Endothelial cell of umbilical vein (primary cell): ENCODE data around the gene CYFIP2. TPM values are rescaled to one million over a fixed set of nuclear protein-coding genes. Genes with fewer than 3 reads are reported as not detected.

Experiments used
- BruUV-seq: library from RNA; stranded (reverse); fragments of 400-500 nt; replicated peaks from 2 replicates; lab custom pipeline; 2021; lab: Mats Ljungman, UMichigan
- CTCF ChIA-PET: fragments of 300-600, 350-600 bp; sonication (Branson Sonifier 250); formaldehyde crosslinking; loops from one replicate; lab custom pipeline; 2021; ENCODE audit warnings: antibody characterized with exemption, inconsistent platforms; lab: Charles Lee
- POLR2A ChIA-PET: fragments of 300-600, 350-600 bp; sonication (Branson Sonifier 250); formaldehyde crosslinking; loops from one replicate; lab custom pipeline; 2021; ENCODE audit warnings: antibody characterized with exemption, inconsistent platforms; lab: Charles Lee
- DNase-seq: peaks from one replicate; pipeline ENCODE4 v3.0.0-alpha.2; 2011; ENCODE audit warnings: low read depth, low spot score
- FAIRE-seq: peaks from 2 replicates; lab custom pipeline; 2011; peaks lifted over from hg19 to GRCh38; lab: Jason Lieb, UNC
- H2AFZ ChIP-seq: 2 replicates; pipeline ENCODE4 v1.6.0; 2012; ENCODE audit warnings: low read depth, low read length, control low read depth, inconsistent platforms
- H3K27ac ChIP-seq: 2 replicates; pipeline ENCODE4 v1.5.1; 2011; ENCODE audit warnings: low read depth, mild to moderate bottlenecking, control low read depth, low read length, moderate library complexity; ENCODE audit not compliant: insufficient read depth
- H3K27me3 ChIP-seq, 2 experiments: 2 replicates each; pipeline versions ENCODE4 v1.6.0 to v1.6.1; 2011; ENCODE audit warnings: low read length in 2 of 2, mixed read lengths in 1 of 2; ENCODE audit not compliant: control insufficient read depth in 2 of 2, insufficient read depth in 2 of 2
- H3K36me3 ChIP-seq, 2 experiments: 2 replicates in 1 of 2; 3 replicates in 1 of 2; pipeline ENCODE4 v1.5.1; 2011; ENCODE audit warnings: low read length in 2 of 2, mild to moderate bottlenecking in 1 of 2, moderate library complexity in 1 of 2; ENCODE audit not compliant: control insufficient read depth in 2 of 2, insufficient read depth in 2 of 2; ENCODE audit errors: extremely low read depth in 1 of 2
- H3K4me1 ChIP-seq: 3 replicates; pipeline ENCODE4 v1.5.1; 2011; ENCODE audit warnings: mild to moderate bottlenecking, low read length; ENCODE audit not compliant: control insufficient read depth, insufficient read depth; ENCODE audit errors: extremely low read depth
- H3K4me2 ChIP-seq: 2 replicates; pipeline ENCODE4 v1.6.1; 2011; ENCODE audit warnings: low read length, control low read depth, mixed read lengths; ENCODE audit not compliant: insufficient read depth
- H3K4me3 ChIP-seq, 3 experiments: fragments of 200-600 bp in 1 of 3; sonication (generic), shearing (Covaris generic) in 1 of 3; replicated peaks in 1 of 3; 2 replicates each; pipeline ENCODE4 v1.5.1; 2011 to 2016; ENCODE audit warnings: control low read depth in 3 of 3, low read length in 3 of 3, mild to moderate bottlenecking in 2 of 3, inconsistent platforms in 1 of 3, low read depth in 1 of 3, moderate library complexity in 1 of 3; ENCODE audit not compliant: insufficient read depth in 1 of 3
- H3K79me2 ChIP-seq: 2 replicates; pipeline ENCODE4 v1.6.0; 2012; ENCODE audit warnings: low read length, inconsistent platforms; ENCODE audit not compliant: control insufficient read depth, insufficient read depth
- H3K9ac ChIP-seq: replicated peaks from 2 replicates; pipeline ENCODE3; 2011; ENCODE audit warnings: low read length, control low read depth; ENCODE audit not compliant: insufficient read depth; ENCODE audit errors: extremely low read depth
- H3K9me1 ChIP-seq: replicated peaks from 3 replicates; pipeline ENCODE4 v1.6.0; 2011; ENCODE audit warnings: mild to moderate bottlenecking, low read length; ENCODE audit not compliant: control insufficient read depth, insufficient read depth; ENCODE audit errors: extremely low read depth
- H3K9me3 ChIP-seq: replicated peaks from 2 replicates; pipeline ENCODE4 v1.5.1; 2012; ENCODE audit warnings: low read length, inconsistent platforms; ENCODE audit not compliant: control insufficient read depth, insufficient read depth
- H4K20me1 ChIP-seq: replicated peaks from 2 replicates; pipeline ENCODE3; 2011; ENCODE audit warnings: mild to moderate bottlenecking, low read length; ENCODE audit not compliant: control insufficient read depth, insufficient read depth; ENCODE audit errors: extremely low read depth
- CTCF ChIP-seq, 2 donors: IDR thresholded peaks; 1 replicate in 1 of 2; 2 replicates in 1 of 2; pipeline ENCODE4 v1.5.1; 2011; ENCODE audit warnings: low read length in 2 of 2, mild to moderate bottlenecking in 2 of 2, moderate library complexity in 2 of 2, control low read depth in 1 of 2, inconsistent platforms in 1 of 2, low read depth in 1 of 2; ENCODE audit not compliant: insufficient read depth in 1 of 2; ENCODE audit errors: extremely low read depth in 1 of 2
- EZH2 ChIP-seq: IDR thresholded peaks from 2 replicates; pipeline ENCODE4 v1.6.1; 2012; ENCODE audit warnings: borderline replicate concordance, low read depth, mild to moderate bottlenecking, moderate library complexity, low read length, inconsistent platforms; ENCODE audit not compliant: severe bottlenecking
- FOS ChIP-seq: IDR thresholded peaks from 2 replicates; pipeline ENCODE4 v1.6.1; 2011; ENCODE audit warnings: mild to moderate bottlenecking, low read length, moderate library complexity, borderline replicate concordance; ENCODE audit not compliant: insufficient read depth
- MAX ChIP-seq: IDR thresholded peaks from 2 replicates; pipeline ENCODE4 v1.6.1; 2011; ENCODE audit not compliant: insufficient read depth, insufficient read length
- MYC ChIP-seq: IDR thresholded peaks from one replicate; pipeline ENCODE4 v1.6.1; 2011; ENCODE audit warnings: mild to moderate bottlenecking, low read depth, low read length
- POLR2AphosphoS5 ChIP-seq: IDR thresholded peaks from 2 replicates; pipeline ENCODE4 v1.6.1; 2012; ENCODE audit warnings: low read depth, mild to moderate bottlenecking, control low read depth, low read length, moderate library complexity; ENCODE audit not compliant: insufficient read depth
- dilution Hi-C: fragments of 300-500 bp; cut with MboI; formaldehyde crosslinking; loops from one replicate; pipeline ENCODE4 v1.15.0; 2019; ENCODE audit warnings: low sequenced_read_pairs; ENCODE audit not compliant: extremely low pct_ligation_motif_present
- intact Hi-C: fragments of 100-400 bp; cut with micrococcal nuclease; formaldehyde crosslinking; loops from one replicate; pipeline ENCODE4 v1.10.0; 2022
- polyA plus RNA-seq, 4 experiments: library from polyadenylated mRNA; depleted of rRNA in 3 of 4; stranded (reverse) in 3 of 4; unstranded in 1 of 4; fragments of >200 nt; gene quantifications; 2 replicates each; pipeline versions ENCODE4 v1.2.1 to v1.2.3, GENCODE V29; 2011 to 2012; ENCODE audit warnings: missing spikeins in 1 of 4
- total RNA-seq: library from RNA; stranded (reverse); gene quantifications from 2 replicates; pipeline ENCODE4 v1.2.3, GENCODE V29; 2021

CYFIP2 gene
- total and polyA plus RNA-seq, 2 donors (not counting 3 experiments of a cell fraction or from before 2014, with no cell fraction given): 9.2 to 22.4 TPM

GRCh38 chr5:157331807-157332206, 65.9 kb downstream of the CYFIP2 start:
- no peak overlapping the region for H2AFZ ChIP-seq
- DNase-seq (no peak), FAIRE-seq (no peak)
- no peaks in the 10 kb centered on the region for H3K9me3 ChIP-seq
- H3K36me3 ChIP-seq: no peaks in the 10 kb centered on the region
- no peaks in the 10 kb centered on the region for H3K4me1 ChIP-seq
- H3K4me3 ChIP-seq: no peak overlapping the region
- H3K9me1 ChIP-seq: no peaks in the 10 kb centered on the region
- TF ChIP-seq CTCF (IDR thresholded peaks at IDR 0.05; ENCODE audit: extremely low read depth in 1 of 2, insufficient read depth in 1 of 2, low read depth in 1 of 2, low read length in 2 of 2) (no peak), EZH2 (no peak), MAX (no peak), FOS (no peak), POLR2AphosphoS5 (no peak), MYC (no peak)
- H3K4me2 ChIP-seq: no peak overlapping the region
- H3K27me3 ChIP-seq: peaks cover 0 to 2% of the 10 kb centered on the region in 2 experiments
- no peak overlapping the region for H3K9ac ChIP-seq
- intact Hi-C loops: no loop called here
- no peaks in the 10 kb centered on the region for H3K79me2 ChIP-seq
- H3K27ac ChIP-seq: no peak overlapping the region
- ChIA-PET POLR2A (no interaction called here), CTCF (interaction anchor here (1.3 to 2.0 kb wide), 2 partner anchors 19 to 140 kb away, joined by 3 to 4 read pairs; no protein-coding TSS in a partner anchor)
- BruUV-seq: no TSS peak
- H4K20me1 ChIP-seq: no peaks in the 10 kb centered on the region
- dilution Hi-C loops: loop anchor here (25.0 kb wide), 1 partner anchor 155 kb away; no protein-coding TSS in a partner anchor
